T1000 (cell line): ENCODE measurements around the gene SPRR2A.
"Not testable (repeated sequence)": the region's sequence is repeated elsewhere in the genome, so short reads cannot be mapped to it uniquely, and the experiment has no call there.

Experiments
- DNase-seq: peaks from one replicate; lab custom pipeline; 2025; ENCODE audit warnings: mixed read lengths; lab: John Stamatoyannopoulos, UW

SPRR2A gene

GRCh38 chr1:153057375-153057774 is at the start of gene SPRR2A:
Gene SPRR2A, minus strand, starts transcription at chr1:153057512. Its CDS starts 777 bp downstream, at chr1:153056735.
- no peak for DNase-seq

GRCh38 chr1:153100245-153100644 is 42.9 kb upstream of the SPRR2A start:
- DNase-seq, result no peak

GRCh38 chr1:153099461-153100045 is 42.2 kb upstream of the SPRR2A start:
- DNase-seq, result no peak

- DNase-seq, result no peak
Observed at GRCh38 chr1:153095764-153096163, 38.5 kb upstream of the SPRR2A start.

- no peak for DNase-seq
Observed at GRCh38 chr1:153094426-153094825, 37.1 kb upstream of the SPRR2A start, which contains the start of gene SPRR2E. Gene SPRR2E, minus strand, starts transcription at chr1:153094526. Its CDS starts 775 bp downstream, at chr1:153093751.

- no peak for DNase-seq
Observed at GRCh38 chr1:153087652-153088051, 30.3 kb upstream of the SPRR2A start.

- no peak for DNase-seq
Observed at GRCh38 chr1:153081736-153082135, 24.4 kb upstream of the SPRR2A start.

GRCh38 chr1:153072806-153073726 is 15.8 kb upstream of the SPRR2A start:
- DNase-seq, result no peak

GRCh38 chr1:153071511-153071910 is 14.2 kb upstream of the SPRR2A start, which contains the start of gene SPRR2B:
Gene SPRR2B, minus strand, starts transcription at chr1:153071611. Its CDS starts 772 bp downstream, at chr1:153070839.
- no peak for DNase-seq

GRCh38 chr1:153070243-153070642 is 12.9 kb upstream of the SPRR2A start:
- DNase-seq, result no peak

GRCh38 chr1:153058826-153059784 is 1.8 kb upstream of the SPRR2A start:
- DNase-seq, result no peak

- DNase-seq, result no peak
Observed at GRCh38 chr1:153058154-153058553, 842 bp upstream of the SPRR2A start.

- not testable (repeated sequence) for DNase-seq
Observed at GRCh38 chr1:153056111-153056510, 1.2 kb downstream of the SPRR2A start.

- DNase-seq, result no peak
Observed at GRCh38 chr1:153049211-153049610, 8.1 kb downstream of the SPRR2A start.

- DNase-seq, result no peak
Observed at GRCh38 chr1:153040950-153041631, 16.2 kb downstream of the SPRR2A start, which contains the start of gene SPRR2D. Gene SPRR2D, minus strand, starts transcription at chr1:153041120. Its CDS starts 774 bp downstream, at chr1:153040346.

GRCh38 chr1:153035211-153035610 is 22.1 kb downstream of the SPRR2A start:
- no peak for DNase-seq

GRCh38 chr1:153032677-153033308 is 24.5 kb downstream of the SPRR2A start:
- DNase-seq, result no peak

GRCh38 chr1:153032073-153032472 is 25.2 kb downstream of the SPRR2A start:
- DNase-seq, result no peak

GRCh38 chr1:153030895-153031294 is 26.4 kb downstream of the SPRR2A start, which contains the start of gene SPRR1B:
Gene SPRR1B, plus strand, starts transcription at chr1:153031203. Its CDS starts 1,143 bp downstream, at chr1:153032346.
- no peak for DNase-seq

GRCh38 chr1:153028766-153029165 is 28.5 kb downstream of the SPRR2A start:
- DNase-seq, result no peak
